HG03108 (cell line): ENCODE data around the gene RAP1GAP2.
"Not testable (repeated sequence)": the region's sequence is repeated elsewhere in the genome, so short reads cannot be mapped to it uniquely, and the experiment has no call there.

ENCODE experiments used
- ATAC-seq: cut with Tn5 transposase; IDR thresholded peaks from one replicate; pipeline ENCODE4 v1.9.1; 2021; ENCODE audit warnings: moderate library complexity; ENCODE audit not compliant: unreplicated experiment

Gene RAP1GAP2

GRCh38 chr17:2796164-2797125 lies at the start of gene RAP1GAP2:
Gene RAP1GAP2 (plus strand): TSS chr17:2796438. CDS start chr17:2796528, 90 bp downstream.
- no peak for ATAC-seq

GRCh38 chr17:2749058-2749783 lies 47.0 kb upstream of the RAP1GAP2 start, which contains the start of gene CCDC92B:
Gene CCDC92B (minus strand): TSS chr17:2749652. CDS start chr17:2735145, 14,507 bp downstream.
- no peak for ATAC-seq

- ATAC-seq: no peak
Observed at GRCh38 chr17:2749784-2750181, 46.5 kb upstream of the RAP1GAP2 start.

GRCh38 chr17:2750721-2751120 lies 45.5 kb upstream of the RAP1GAP2 start:
- ATAC-seq: no peak

- ATAC-seq: no peak
Observed at GRCh38 chr17:2751491-2751890, 44.7 kb upstream of the RAP1GAP2 start.

GRCh38 chr17:2755891-2756724 lies 40.1 kb upstream of the RAP1GAP2 start:
- ATAC-seq: no peak

- ATAC-seq: no peak
Observed at GRCh38 chr17:2758870-2759269, 37.4 kb upstream of the RAP1GAP2 start.

- ATAC-seq: no peak
Observed at GRCh38 chr17:2770129-2770528, 26.1 kb upstream of the RAP1GAP2 start.

GRCh38 chr17:2775206-2775605 lies 21.0 kb upstream of the RAP1GAP2 start:
- ATAC-seq: no peak

- no peak for ATAC-seq
Observed at GRCh38 chr17:2776589-2777241, 19.5 kb upstream of the RAP1GAP2 start.

GRCh38 chr17:2777242-2777867 lies 18.9 kb upstream of the RAP1GAP2 start:
- ATAC-seq: no peak

- no peak for ATAC-seq
Observed at GRCh38 chr17:2778489-2778888, 17.7 kb upstream of the RAP1GAP2 start.

- ATAC-seq: no peak
Observed at GRCh38 chr17:2779545-2779944, 16.7 kb upstream of the RAP1GAP2 start.

- no peak for ATAC-seq
Observed at GRCh38 chr17:2780256-2780655, 16.0 kb upstream of the RAP1GAP2 start.

- ATAC-seq: no peak
Observed at GRCh38 chr17:2780931-2781454, 15.2 kb upstream of the RAP1GAP2 start.

GRCh38 chr17:2781598-2781997 lies 14.6 kb upstream of the RAP1GAP2 start:
- ATAC-seq: not testable (repeated sequence)

GRCh38 chr17:2782055-2782454 lies 14.2 kb upstream of the RAP1GAP2 start:
- ATAC-seq: no peak

- no peak for ATAC-seq
Observed at GRCh38 chr17:2783310-2784030, 12.8 kb upstream of the RAP1GAP2 start.

GRCh38 chr17:2784864-2785263 lies 11.4 kb upstream of the RAP1GAP2 start:
- ATAC-seq: no peak
